CD14-positive monocyte (primary cell): ENCODE measurements around the gene ITGB3. TPM values are rescaled to one million over a fixed set of nuclear protein-coding genes. Genes with fewer than 3 reads are reported as not detected.

Source experiments
- DNase-seq, 3 donors: peaks; one replicate each; pipeline ENCODE4 v3.0.0-alpha.2; 2011 to 2022
- H2AFZ ChIP-seq: 2 replicates; pipeline ENCODE4 v1.6.0; 2012; ENCODE audit warnings: mild to moderate bottlenecking, low read depth, low read length, inconsistent platforms; ENCODE audit not compliant: insufficient read depth, poor library complexity, severe bottlenecking
- H3K27ac ChIP-seq, 2 donors: 1 replicate in 1 of 2; 2 replicates in 1 of 2; pipeline ENCODE4 v1.5.1; 2012 to 2013; ENCODE audit warnings: low read length in 2 of 2, control low read depth in 1 of 2, inconsistent platforms in 1 of 2, low read depth in 1 of 2, mild to moderate bottlenecking in 1 of 2
- H3K27me3 ChIP-seq, 2 donors: one replicate each; pipeline versions ENCODE4 v1.6.0 to v1.6.1; 2011 to 2013; ENCODE audit warnings: low read length in 2 of 2; ENCODE audit not compliant: control insufficient read depth in 2 of 2, insufficient read depth in 2 of 2
- H3K36me3 ChIP-seq, 2 donors: replicated peaks in 1 of 2; 1 replicate in 1 of 2; 2 replicates in 1 of 2; pipeline versions ENCODE4 v1.5.1 to v1.6.1; 2012 to 2013; ENCODE audit warnings: low read length in 2 of 2, control low read depth in 1 of 2, inconsistent platforms in 1 of 2, mild to moderate bottlenecking in 1 of 2; ENCODE audit not compliant: insufficient read depth in 2 of 2, control insufficient read depth in 1 of 2
- H3K4me1 ChIP-seq, 2 donors: 1 replicate in 1 of 2; 2 replicates in 1 of 2; pipeline versions ENCODE4 v1.5.1 to v1.6.1; 2012 to 2013; ENCODE audit warnings: low read length in 2 of 2, control low read depth in 1 of 2, inconsistent platforms in 1 of 2, mild to moderate bottlenecking in 1 of 2, moderate library complexity in 1 of 2; ENCODE audit not compliant: insufficient read depth in 2 of 2, control insufficient read depth in 1 of 2
- H3K4me2 ChIP-seq: replicated peaks from 2 replicates; pipeline ENCODE3; 2012; ENCODE audit warnings: low read length, moderate library complexity, mild to moderate bottlenecking; ENCODE audit not compliant: poor library complexity, severe bottlenecking; ENCODE audit errors: extremely low read depth
- H3K4me3 ChIP-seq, 3 experiments: fragments of 200-600 bp in 1 of 3; sonication (generic) in 1 of 3; replicated peaks in 1 of 3; 1 replicate in 2 of 3; 2 replicates in 1 of 3; pipeline ENCODE4 v1.5.1; 2011 to 2013; ENCODE audit warnings: low read length in 3 of 3, mild to moderate bottlenecking in 3 of 3, control low read depth in 2 of 3, low read depth in 2 of 3, inconsistent platforms in 1 of 3, moderate library complexity in 1 of 3
- H3K79me2 ChIP-seq: 2 replicates; pipeline ENCODE4 v1.6.0; 2012; ENCODE audit warnings: mild to moderate bottlenecking, control low read depth, inconsistent platforms, low read length, moderate library complexity; ENCODE audit not compliant: insufficient read depth
- H3K9ac ChIP-seq: 2 replicates; pipeline ENCODE4 v1.6.0; 2017; ENCODE audit warnings: low read length, mild to moderate bottlenecking; ENCODE audit not compliant: insufficient read depth, poor library complexity, severe bottlenecking
- H3K9me3 ChIP-seq, 2 donors: replicated peaks in 1 of 2; 1 replicate in 1 of 2; 2 replicates in 1 of 2; pipeline versions ENCODE4 v1.5.1 to v1.6.1; 2012 to 2013; ENCODE audit warnings: low read length in 2 of 2, control low read depth in 1 of 2; ENCODE audit not compliant: control insufficient read depth in 1 of 2, insufficient read depth in 1 of 2
- H4K20me1 ChIP-seq: 2 replicates; pipeline ENCODE4 v1.6.0; 2012; ENCODE audit warnings: mild to moderate bottlenecking, low read length, control low read depth, moderate library complexity; ENCODE audit not compliant: insufficient read depth
- H3K27ac Mint-ChIP-seq, 7 donors: one replicate each; pipeline ENCODE4 v1.8.0; 2020; ENCODE audit warnings: mild to moderate bottlenecking in 7 of 7, mixed read lengths in 7 of 7, moderate library complexity in 6 of 7, inconsistent platforms in 2 of 7
- H3K27me3 Mint-ChIP-seq, 3 donors: one replicate each; pipeline ENCODE4 v1.8.0; 2021 to 2022; ENCODE audit warnings: low read depth in 3 of 3, mild to moderate bottlenecking in 3 of 3, mixed read lengths in 3 of 3, moderate library complexity in 3 of 3, inconsistent platforms in 1 of 3
- H3K36me3 Mint-ChIP-seq, 2 donors: one replicate each; pipeline ENCODE4 v1.8.0; 2020; ENCODE audit warnings: mixed read lengths in 2 of 2, inconsistent platforms in 1 of 2, mild to moderate bottlenecking in 1 of 2
- H3K4me1 Mint-ChIP-seq: one replicate; pipeline ENCODE4 v1.8.0; 2020; ENCODE audit warnings: mild to moderate bottlenecking, mixed read lengths
- H3K4me3 Mint-ChIP-seq, 2 donors: one replicate each; pipeline ENCODE4 v1.8.0; 2020; ENCODE audit warnings: mild to moderate bottlenecking in 2 of 2, mixed read lengths in 2 of 2, moderate library complexity in 1 of 2
- H3K9me3 Mint-ChIP-seq, 7 donors: one replicate each; pipeline ENCODE4 v1.8.0; 2020 to 2022; ENCODE audit warnings: mixed read lengths in 7 of 7, mild to moderate bottlenecking in 6 of 7, moderate library complexity in 6 of 7, inconsistent platforms in 2 of 7
- WGBS: methylation state at CpG from one replicate; pipeline ENCODE4 v1.1.5; 2013; ENCODE audit warnings: missing lambda C conversion rate; ENCODE audit not compliant: insufficient coverage; 5-methylcytosine and 5-hydroxymethylcytosine counted together
- intact Hi-C, 2 donors: fragments of 100-400 bp; cut with micrococcal nuclease; formaldehyde crosslinking; loops; one replicate each; pipeline versions ENCODE4 v1.15.0 to v1.15.1; 2023
- polyA plus RNA-seq, 3 donors: library from polyadenylated mRNA; depleted of rRNA in 1 of 3; unstranded in 2 of 3; stranded (reverse) in 1 of 3; fragments of 300-500 nt in 2 of 3; fragments of >200 nt in 1 of 3; fragmentation: Illumina TruSeq in 2 of 3; gene quantifications; 1 replicate in 2 of 3; 2 replicates in 1 of 3; pipeline ENCODE4 v1.2.3, GENCODE V29; 2012 to 2021
- TF ChIP-seq, protein P1 (sequence below): fragments of 200-600 bp; IDR thresholded peaks from one replicate; pipeline ENCODE4 v1.8.0; 2022; ENCODE audit warnings: antibody characterized with exemption, mild to moderate bottlenecking

The ITGB3 gene
- polyA plus RNA-seq, 3 donors: 0.01 to 1.6 (median 1.3) TPM

DNA sequence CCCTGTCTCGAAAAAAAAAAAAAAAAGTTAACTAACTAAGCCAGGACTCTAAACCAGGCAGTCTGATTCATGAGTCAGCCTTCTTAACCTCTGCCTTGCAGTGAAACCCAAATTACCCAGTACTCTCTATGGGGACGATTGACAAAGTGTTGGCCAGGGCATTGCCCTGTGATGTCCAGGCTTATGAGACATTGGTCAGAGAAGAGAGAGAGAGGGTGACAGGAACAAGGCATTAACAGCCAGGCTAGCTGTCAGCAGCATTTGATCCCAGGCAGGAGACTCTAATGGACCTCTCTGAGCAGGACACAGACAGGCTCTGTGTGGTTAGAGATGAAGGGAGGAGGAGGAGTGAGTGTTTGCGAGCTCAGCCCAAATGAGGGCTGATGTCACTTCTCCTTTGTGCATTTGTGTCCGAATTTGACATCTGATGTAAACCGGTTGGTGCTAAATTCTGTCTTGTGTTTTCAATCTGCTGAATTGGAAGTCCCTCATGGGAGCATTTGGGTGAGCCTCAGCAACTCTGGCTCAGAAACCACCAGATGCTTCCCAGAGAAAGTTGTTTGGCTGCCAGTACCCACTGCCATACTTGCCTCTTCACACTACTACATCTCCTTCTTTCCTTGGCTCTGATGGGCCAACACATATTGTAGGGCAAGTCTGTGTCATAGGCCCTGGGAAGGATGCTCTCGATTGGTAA lies 48.8 kb upstream of the ITGB3 start:
- H3K4me1 Mint-ChIP-seq: peaks cover 34% of the 10 kb centered on the region
- H3K27me3 Mint-ChIP-seq: peaks cover 3 to 12% (median 6%) of the 10 kb centered on the region in 3 donors
- H3K27ac Mint-ChIP-seq: peak overlapping the region; percentile 41 to 90 (median 66)
- Histone ChIP-seq H3K9me3 (no peaks in the 10 kb centered on the region), H3K27me3 (no peaks in the 10 kb centered on the region), H3K79me2 (no peaks in the 10 kb centered on the region), H3K36me3 (no peaks in the 10 kb centered on the region), H3K9ac (no peak overlapping the region), H3K4me2 (peak overlapping the region; percentile 33), H2AFZ (peak overlapping the region; percentile 62), H3K4me1 (peaks cover 26 to 34% of the 10 kb centered on the region in 2 donors), H4K20me1 (no peaks in the 10 kb centered on the region), H3K4me3 (peak overlapping the region in 1 of 3 experiments; percentile 43), H3K27ac (peak overlapping the region in 1 of 2 donors; percentile 68)
- intact Hi-C loops: no loop called here
- DNase-seq: peak; percentile 21 to 48 (median 42)
- H3K36me3 Mint-ChIP-seq: no peaks in the 10 kb centered on the region
- WGBS: 40% methylated on average over 2 of the region's 6 CpGs
- peaks cover 0 to 2% (median 0%) of the 10 kb centered on the region in 7 donors for H3K9me3 Mint-ChIP-seq
- TF ChIP-seq, protein P1, sequence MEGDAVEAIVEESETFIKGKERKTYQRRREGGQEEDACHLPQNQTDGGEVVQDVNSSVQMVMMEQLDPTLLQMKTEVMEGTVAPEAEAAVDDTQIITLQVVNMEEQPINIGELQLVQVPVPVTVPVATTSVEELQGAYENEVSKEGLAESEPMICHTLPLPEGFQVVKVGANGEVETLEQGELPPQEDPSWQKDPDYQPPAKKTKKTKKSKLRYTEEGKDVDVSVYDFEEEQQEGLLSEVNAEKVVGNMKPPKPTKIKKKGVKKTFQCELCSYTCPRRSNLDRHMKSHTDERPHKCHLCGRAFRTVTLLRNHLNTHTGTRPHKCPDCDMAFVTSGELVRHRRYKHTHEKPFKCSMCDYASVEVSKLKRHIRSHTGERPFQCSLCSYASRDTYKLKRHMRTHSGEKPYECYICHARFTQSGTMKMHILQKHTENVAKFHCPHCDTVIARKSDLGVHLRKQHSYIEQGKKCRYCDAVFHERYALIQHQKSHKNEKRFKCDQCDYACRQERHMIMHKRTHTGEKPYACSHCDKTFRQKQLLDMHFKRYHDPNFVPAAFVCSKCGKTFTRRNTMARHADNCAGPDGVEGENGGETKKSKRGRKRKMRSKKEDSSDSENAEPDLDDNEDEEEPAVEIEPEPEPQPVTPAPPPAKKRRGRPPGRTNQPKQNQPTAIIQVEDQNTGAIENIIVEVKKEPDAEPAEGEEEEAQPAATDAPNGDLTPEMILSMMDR: no peak
- peak overlapping the region; percentile 45 to 61 for H3K4me3 Mint-ChIP-seq

DNA sequence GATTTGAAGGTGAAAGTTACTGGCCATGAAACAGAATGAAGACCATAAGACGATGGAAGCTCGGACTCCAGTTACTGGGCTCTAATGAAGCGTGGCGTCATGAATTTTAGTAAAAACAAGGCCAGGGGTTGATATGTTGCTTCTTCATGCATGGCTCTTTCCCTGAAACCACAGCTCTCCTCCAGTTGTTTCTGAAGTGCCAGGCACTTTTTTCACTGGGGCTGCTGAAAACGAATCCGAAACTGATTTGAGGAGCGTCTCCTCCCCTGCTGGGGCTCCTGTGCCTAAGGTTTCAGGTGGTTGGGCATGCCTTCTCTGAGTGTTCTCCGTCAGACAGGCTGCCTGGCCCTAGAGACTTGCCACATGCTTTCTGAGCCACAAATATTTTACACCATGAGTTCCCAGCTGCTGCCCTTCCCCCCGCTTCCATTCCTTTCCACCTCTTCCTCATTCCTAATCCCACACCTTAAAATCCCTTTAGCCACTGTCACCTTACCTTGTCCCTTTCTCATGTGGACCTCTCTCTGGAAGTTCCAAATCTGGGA lies 48.1 kb upstream of the ITGB3 start:
- peaks cover 20 to 28% of the 10 kb centered on the region in 2 donors for H3K4me1 ChIP-seq
- Mint-ChIP-seq H3K36me3 (no peaks in the 10 kb centered on the region), H3K4me1 (peaks cover 28% of the 10 kb centered on the region), H3K9me3 (peaks cover 0 to 2% (median 0%) of the 10 kb centered on the region in 7 donors), H3K27me3 (peaks cover 6 to 12% (median 6%) of the 10 kb centered on the region in 3 donors), H3K27ac (peak overlapping the region in 6 of 7 donors; percentile 47 to 90 (median 66)), H3K4me3 (peak overlapping the region; percentile 45 to 61)
- H3K9me3 ChIP-seq: no peaks in the 10 kb centered on the region
- WGBS: 70% methylated on average over 9 of the region's 9 CpGs
- peak in 1 of 3 donors; percentile 9 for DNase-seq
- no peaks in the 10 kb centered on the region for H3K79me2 ChIP-seq
- no peaks in the 10 kb centered on the region for H3K36me3 ChIP-seq
- TF ChIP-seq, protein P1: no peak
- no peak overlapping the region for H3K9ac ChIP-seq
- no peaks in the 10 kb centered on the region for H3K27me3 ChIP-seq
- no peaks in the 10 kb centered on the region for H4K20me1 ChIP-seq
- peak overlapping the region; percentile 62 for H2AFZ ChIP-seq
- H3K4me3 ChIP-seq: peak overlapping the region in 1 of 3 experiments; percentile 43
- peak overlapping the region; percentile 33 for H3K4me2 ChIP-seq
- intact Hi-C loops: no loop called here
- peak overlapping the region in 1 of 2 donors; percentile 68 for H3K27ac ChIP-seq
